Tibial nerve (tissue), 4 donors: ENCODE data around the gene ATP1B2. TPM values are rescaled to one million over a fixed set of nuclear protein-coding genes. Genes with fewer than 3 reads are reported as not detected.

ENCODE experiments used
- DNase-seq, 2 donors: peaks; one replicate each; pipeline ENCODE4 v3.0.0-alpha.2; 2019; ENCODE audit warnings: low spot score in 2 of 2
- H3K27ac ChIP-seq, 4 donors: fragments of 200-600 bp; sonication (generic) in 3 of 4; one replicate each; pipeline ENCODE4 v1.5.1; 2017 to 2019; ENCODE audit warnings: mild to moderate bottlenecking in 1 of 4
- H3K27me3 ChIP-seq, 2 donors: fragments of 200-600 bp; sonication (generic) in 1 of 2; one replicate each; pipeline versions ENCODE4 v1.5.1 to v1.6.0; 2017 to 2019
- H3K36me3 ChIP-seq, 3 donors: fragments of 200-600 bp; sonication (generic); one replicate each; pipeline ENCODE4 v1.5.1; 2018 to 2019
- H3K4me1 ChIP-seq, 4 donors: fragments of 200-600 bp; sonication (generic) in 3 of 4; one replicate each; pipeline ENCODE4 v1.5.1; 2017 to 2019
- H3K4me3 ChIP-seq, 4 donors: fragments of 200-600 bp; sonication (generic) in 3 of 4; one replicate each; pipeline ENCODE4 v1.5.1; 2017 to 2019; ENCODE audit warnings: mild to moderate bottlenecking in 1 of 4, moderate library complexity in 1 of 4
- H3K9me3 ChIP-seq, 4 donors: fragments of 200-600 bp; sonication (generic) in 3 of 4; one replicate each; pipeline ENCODE4 v1.5.1; 2017 to 2019
- EP300 ChIP-seq, 2 donors: sonication (generic); formaldehyde crosslinking; IDR thresholded peaks; one replicate each; pipeline ENCODE4 v1.6.1; 2017; ENCODE audit warnings: antibody characterized with exemption in 2 of 2, mild to moderate bottlenecking in 1 of 2
- POLR2A ChIP-seq, 2 donors: fragments of 450-650 bp; IDR thresholded peaks; one replicate each; pipeline ENCODE4 v1.6.1; 2017; ENCODE audit warnings: antibody characterized with exemption in 2 of 2, mild to moderate bottlenecking in 2 of 2, moderate library complexity in 2 of 2
- WGBS, 2 donors: methylation state at CpG; one replicate each; pipeline ENCODE4 v1.1.5; 2018; 5-methylcytosine and 5-hydroxymethylcytosine counted together
- total RNA-seq, 4 donors: library from RNA; depleted of rRNA; stranded (reverse); fragments of >200 nt; gene quantifications; one replicate each; pipeline ENCODE4 v1.1.0, GENCODE V29; 2016
- TF ChIP-seq, protein P1 (sequence below), 5 experiments: fragments of 200-600 bp in 3 of 5; fragments of 450-650 bp in 2 of 5; sonication (generic) in 3 of 5; IDR thresholded peaks; one replicate each; pipeline ENCODE4 v1.5.1; 2016 to 2019; ENCODE audit warnings: antibody characterized with exemption in 5 of 5, mild to moderate bottlenecking in 3 of 5, moderate library complexity in 2 of 5

ATP1B2 gene
- total RNA-seq, 4 donors from 2014 or later: 1.5 to 3.9 (median 1.9) TPM

DNA sequence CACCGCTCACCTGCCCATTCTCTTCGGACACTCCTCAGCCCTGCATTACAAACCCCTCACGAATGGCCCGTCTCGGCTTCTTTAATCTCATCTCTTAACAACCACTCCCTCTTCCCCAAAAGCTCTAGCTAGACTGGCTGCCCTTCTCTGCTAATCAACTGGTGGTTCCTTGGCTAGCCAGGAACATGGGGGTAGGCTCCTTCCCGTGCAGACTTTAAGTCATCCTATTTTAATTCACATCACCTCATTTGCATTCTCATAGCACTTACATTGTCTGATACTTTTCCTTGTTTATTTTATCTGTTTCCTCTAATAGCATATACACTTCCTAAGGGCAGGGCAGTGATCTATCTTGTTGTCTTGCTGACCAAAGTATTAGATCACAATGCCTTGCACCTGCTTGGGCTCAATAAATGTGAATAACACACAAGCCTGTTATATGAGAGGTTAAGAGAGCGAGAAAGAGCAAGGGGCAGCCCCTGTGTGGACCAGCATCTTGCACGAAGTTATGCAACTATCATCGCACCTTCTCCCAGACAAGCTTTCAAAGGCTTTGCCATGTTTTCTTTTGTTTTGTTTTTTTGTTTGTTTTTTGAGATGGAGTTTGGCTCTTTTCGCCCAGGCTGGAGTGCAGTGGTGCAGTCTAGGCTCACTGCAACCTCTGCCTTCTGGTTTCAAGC is 26.8 kb downstream of the ATP1B2 start:
- WGBS, 2 donors: 72 to 74% methylated on average over 10 of the region's 10 CpGs

DNA sequence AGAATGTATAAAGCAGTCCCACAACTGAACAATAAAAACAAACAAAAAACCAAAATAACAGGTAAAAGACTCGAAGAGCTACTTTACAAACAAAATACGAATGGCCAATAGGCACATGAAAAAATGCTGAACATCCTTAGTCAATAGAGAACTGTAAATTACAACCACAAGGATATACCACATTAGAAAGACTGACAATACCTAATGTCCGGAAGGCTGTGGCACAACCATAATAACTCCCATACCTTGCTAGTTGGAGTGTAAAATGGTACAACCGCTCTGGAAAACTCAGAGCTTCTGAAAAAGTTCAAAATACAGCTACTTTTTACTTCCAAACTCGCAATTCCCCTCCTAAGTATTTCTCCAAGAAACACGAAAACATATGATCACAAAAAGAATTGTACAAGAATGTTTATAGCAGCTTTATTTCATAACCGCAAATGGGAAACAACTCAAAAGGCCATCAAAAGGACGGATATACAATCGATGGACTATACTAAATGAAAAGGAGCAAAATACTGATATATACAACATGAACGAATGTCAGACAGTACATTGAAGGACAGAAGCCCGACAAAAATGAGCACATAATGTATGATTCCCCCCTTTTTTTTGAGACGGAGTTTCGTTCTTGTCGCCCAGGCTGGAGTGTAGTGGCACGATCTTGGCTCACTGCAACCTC is 34.3 kb downstream of the ATP1B2 start:
- no peaks in the 10 kb centered on the region for H3K9me3 ChIP-seq
- H3K4me1 ChIP-seq: peaks cover 4 to 40% (median 18%) of the 10 kb centered on the region in 4 donors
- no peaks in the 10 kb centered on the region for H3K27me3 ChIP-seq
- H3K27ac ChIP-seq: peak overlapping the region; percentile 92 to 98 (median 98)
- TF ChIP-seq, protein P1, sequence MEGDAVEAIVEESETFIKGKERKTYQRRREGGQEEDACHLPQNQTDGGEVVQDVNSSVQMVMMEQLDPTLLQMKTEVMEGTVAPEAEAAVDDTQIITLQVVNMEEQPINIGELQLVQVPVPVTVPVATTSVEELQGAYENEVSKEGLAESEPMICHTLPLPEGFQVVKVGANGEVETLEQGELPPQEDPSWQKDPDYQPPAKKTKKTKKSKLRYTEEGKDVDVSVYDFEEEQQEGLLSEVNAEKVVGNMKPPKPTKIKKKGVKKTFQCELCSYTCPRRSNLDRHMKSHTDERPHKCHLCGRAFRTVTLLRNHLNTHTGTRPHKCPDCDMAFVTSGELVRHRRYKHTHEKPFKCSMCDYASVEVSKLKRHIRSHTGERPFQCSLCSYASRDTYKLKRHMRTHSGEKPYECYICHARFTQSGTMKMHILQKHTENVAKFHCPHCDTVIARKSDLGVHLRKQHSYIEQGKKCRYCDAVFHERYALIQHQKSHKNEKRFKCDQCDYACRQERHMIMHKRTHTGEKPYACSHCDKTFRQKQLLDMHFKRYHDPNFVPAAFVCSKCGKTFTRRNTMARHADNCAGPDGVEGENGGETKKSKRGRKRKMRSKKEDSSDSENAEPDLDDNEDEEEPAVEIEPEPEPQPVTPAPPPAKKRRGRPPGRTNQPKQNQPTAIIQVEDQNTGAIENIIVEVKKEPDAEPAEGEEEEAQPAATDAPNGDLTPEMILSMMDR (IDR thresholded peaks at IDR 0.05): no peak
- TF ChIP-seq POLR2A (IDR thresholded peaks at IDR 0.05) (no peak), EP300 (IDR thresholded peaks at IDR 0.05) (no peak)
- no peak for DNase-seq
- H3K36me3 ChIP-seq: no peaks in the 10 kb centered on the region
- peak overlapping the region; percentile 80 to 85 (median 80) for H3K4me3 ChIP-seq
- WGBS, 2 donors: 58 to 59% methylated on average over 15 of the region's 15 CpGs

More for the DNA sequence above, 26.8 kb downstream of the ATP1B2 start:
- Histone ChIP-seq H3K36me3 (peaks cover 7 to 41% (median 28%) of the 10 kb centered on the region in 3 donors), H3K27ac (no peak overlapping the region), H3K9me3 (peaks cover 0 to 10% (median 0%) of the 10 kb centered on the region in 4 donors), H3K4me3 (no peak overlapping the region), H3K4me1 (no peaks in the 10 kb centered on the region), H3K27me3 (no peaks in the 10 kb centered on the region)
- DNase-seq: no peak
- TF ChIP-seq, protein P1 (IDR thresholded peaks at IDR 0.05): no peak
- TF ChIP-seq POLR2A (IDR thresholded peaks at IDR 0.05): no peak

DNA sequence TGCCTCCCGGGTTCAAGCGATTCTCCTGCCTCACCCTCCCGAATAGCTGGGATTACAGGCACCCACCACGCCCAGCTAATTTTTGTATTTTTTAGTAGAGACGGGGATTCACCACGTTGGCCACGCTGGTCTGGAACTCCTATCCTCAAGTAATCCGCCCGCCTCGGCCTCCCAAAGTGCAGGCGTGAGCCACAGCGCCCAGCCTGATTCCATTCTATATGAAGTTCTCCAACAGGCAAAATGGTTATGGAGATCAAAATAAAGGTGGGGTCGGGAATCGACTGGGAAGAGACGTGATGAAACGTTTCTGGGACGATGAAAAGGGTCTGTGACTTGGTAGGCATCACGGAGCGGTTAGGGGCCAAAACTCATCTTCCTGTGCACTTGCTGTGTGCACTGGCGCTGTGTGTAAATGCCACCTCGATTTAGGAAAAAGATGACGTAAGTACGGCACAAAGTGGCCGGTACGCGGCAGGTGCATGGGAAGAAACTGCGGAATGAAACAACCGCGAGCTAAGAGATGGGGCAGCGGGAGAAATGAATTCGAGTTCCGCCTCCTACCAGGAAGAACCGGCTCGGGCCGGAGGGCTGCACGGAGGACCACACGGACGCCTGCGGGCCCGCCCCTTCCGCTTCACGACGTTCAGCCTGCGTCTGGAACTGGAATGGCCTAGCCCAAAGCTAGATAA is 35.0 kb downstream of the ATP1B2 start:
- WGBS, 2 donors: 3 to 5% methylated on average over 44 of the region's 44 CpGs
- TF ChIP-seq, protein P1 (IDR thresholded peaks at IDR 0.05): peak in 1 of 5 experiments; percentile 12
- TF ChIP-seq POLR2A (IDR thresholded peaks at IDR 0.05) (peak; percentile 57 to 63), EP300 (IDR thresholded peaks at IDR 0.05) (peak; percentile 72 to 97)
- H3K36me3 ChIP-seq: peaks cover 0 to 6% (median 0%) of the 10 kb centered on the region in 3 donors
- H3K27me3 ChIP-seq: no peaks in the 10 kb centered on the region
- peak; percentile 76 to 86 for DNase-seq
- peak overlapping the region; percentile 92 to 98 (median 98) for H3K27ac ChIP-seq
- peaks cover 4 to 40% (median 18%) of the 10 kb centered on the region in 4 donors for H3K4me1 ChIP-seq
- H3K9me3 ChIP-seq: no peaks in the 10 kb centered on the region
- peak overlapping the region; percentile 80 to 85 (median 80) for H3K4me3 ChIP-seq

DNA sequence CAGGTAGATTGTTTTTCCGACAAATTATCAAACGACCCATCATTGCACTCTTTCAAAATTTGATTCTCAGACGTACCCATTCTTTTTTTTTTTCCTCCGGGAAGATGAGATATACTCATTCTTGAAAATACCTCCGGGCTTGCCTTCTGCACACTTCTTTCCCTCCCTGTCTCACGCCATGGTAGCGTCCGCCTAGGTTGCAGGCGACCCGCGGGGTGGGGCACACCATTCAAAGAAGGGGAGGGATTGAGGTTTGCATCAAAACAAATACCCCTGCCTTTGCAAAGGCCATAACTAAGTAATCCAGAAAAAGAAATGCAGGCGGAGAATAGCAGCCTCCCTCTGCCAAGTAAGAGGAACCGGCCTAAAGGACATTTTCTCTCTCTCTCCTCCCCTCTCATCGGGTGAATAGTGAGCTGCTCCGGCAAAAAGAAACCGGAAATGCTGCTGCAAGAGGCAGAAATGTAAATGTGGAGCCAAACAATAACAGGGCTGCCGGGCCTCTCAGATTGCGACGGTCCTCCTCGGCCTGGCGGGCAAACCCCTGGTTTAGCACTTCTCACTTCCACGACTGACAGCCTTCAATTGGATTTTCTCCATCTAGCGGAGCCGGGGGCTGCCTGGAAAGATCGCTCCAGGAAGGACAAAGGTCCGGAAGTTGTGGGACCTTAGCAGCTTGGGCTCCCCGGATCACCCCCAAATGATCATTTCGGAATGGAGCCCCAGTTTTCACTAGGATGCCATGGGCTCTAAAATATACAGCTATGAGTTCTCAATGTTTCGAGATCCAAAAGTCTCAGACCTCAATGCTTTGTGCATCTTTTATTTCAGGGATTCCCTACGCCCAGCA is 35.7 kb downstream of the ATP1B2 start:
- peaks cover 0 to 14% (median 0%) of the 10 kb centered on the region in 3 donors for H3K36me3 ChIP-seq
- H3K27me3 ChIP-seq: no peaks in the 10 kb centered on the region
- TF ChIP-seq POLR2A (IDR thresholded peaks at IDR 0.05): peak; percentile 84 to 90
- TF ChIP-seq, protein P1 (IDR thresholded peaks at IDR 0.05): peak in 2 of 5 experiments; percentile 7 to 34
- peak in 1 of 2 donors; percentile 86 for TF ChIP-seq EP300 (IDR thresholded peaks at IDR 0.05)
- peaks cover 4 to 40% (median 18%) of the 10 kb centered on the region in 4 donors for H3K4me1 ChIP-seq
- H3K27ac ChIP-seq: peak overlapping the region; percentile 92 to 98 (median 98)
- WGBS, 2 donors: 0 to 1% methylated on average over 30 of the region's 30 CpGs
- no peaks in the 10 kb centered on the region for H3K9me3 ChIP-seq
- peak overlapping the region; percentile 80 to 85 (median 80) for H3K4me3 ChIP-seq
- peak; percentile 56 to 66 for DNase-seq
